Measurements from ENCODE around the gene EXOC2.

EXOC2 gene

DNA sequence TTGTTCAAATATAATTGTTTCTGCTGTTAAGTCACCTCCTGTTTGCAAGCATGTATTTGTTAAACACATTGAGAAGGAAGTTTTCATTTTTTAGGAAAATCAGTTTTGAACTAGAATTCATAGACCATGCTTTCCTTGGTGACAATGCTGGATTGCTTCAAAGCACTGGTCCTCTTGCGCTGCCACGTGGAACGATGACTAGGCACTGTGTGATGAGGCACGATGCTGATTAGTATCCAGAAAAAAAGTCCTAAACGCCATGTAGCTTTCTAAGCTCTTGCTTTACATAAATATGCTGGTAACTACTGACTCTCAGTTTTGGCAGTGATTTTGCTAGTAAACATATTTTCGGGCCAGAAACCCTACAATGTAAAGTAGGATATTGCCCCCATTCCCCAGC is 11.1 kb upstream of the EXOC2 start:
- no peaks in the 10 kb centered on the region for H4K20me1 ChIP-seq (ENCODE audit: control insufficient read depth, insufficient read depth, low read depth, low read length)
- H3K27me3 ChIP-seq (ENCODE audit: control insufficient read depth, low read length): peaks cover 25% of the 10 kb centered on the region
- H3K4me1 ChIP-seq (ENCODE audit: control insufficient read depth, low read length): peaks cover 6% of the 10 kb centered on the region
- H3K27ac ChIP-seq (ENCODE audit: low read depth, low read length): no peak overlapping the region
- H3K4me2 ChIP-seq (ENCODE audit: low read length): no peak overlapping the region
- no peaks in the 10 kb centered on the region for H3K36me3 ChIP-seq (ENCODE audit: control insufficient read depth, low read length)
- H3F3A ChIP-seq (ENCODE audit: control insufficient read depth, insufficient read depth): no peaks in the 10 kb centered on the region
- no peaks in the 10 kb centered on the region for H3K9me2 ChIP-seq (replicated peaks; ENCODE audit: control insufficient read depth, low read length)
- H3K79me2 ChIP-seq (ENCODE audit: control insufficient read depth, low read length): no peaks in the 10 kb centered on the region
- no peaks in the 10 kb centered on the region for H3K9me3 ChIP-seq (ENCODE audit: control insufficient read depth, insufficient read depth, low read length)
- no peak overlapping the region for H3K4me3 ChIP-seq (ENCODE audit: low read length)
- TF ChIP-seq EZH2phosphoT487 (IDR thresholded peaks at IDR 0.05; ENCODE audit: borderline replicate concordance, low read length): no peak
- TF ChIP-seq, protein P1, sequence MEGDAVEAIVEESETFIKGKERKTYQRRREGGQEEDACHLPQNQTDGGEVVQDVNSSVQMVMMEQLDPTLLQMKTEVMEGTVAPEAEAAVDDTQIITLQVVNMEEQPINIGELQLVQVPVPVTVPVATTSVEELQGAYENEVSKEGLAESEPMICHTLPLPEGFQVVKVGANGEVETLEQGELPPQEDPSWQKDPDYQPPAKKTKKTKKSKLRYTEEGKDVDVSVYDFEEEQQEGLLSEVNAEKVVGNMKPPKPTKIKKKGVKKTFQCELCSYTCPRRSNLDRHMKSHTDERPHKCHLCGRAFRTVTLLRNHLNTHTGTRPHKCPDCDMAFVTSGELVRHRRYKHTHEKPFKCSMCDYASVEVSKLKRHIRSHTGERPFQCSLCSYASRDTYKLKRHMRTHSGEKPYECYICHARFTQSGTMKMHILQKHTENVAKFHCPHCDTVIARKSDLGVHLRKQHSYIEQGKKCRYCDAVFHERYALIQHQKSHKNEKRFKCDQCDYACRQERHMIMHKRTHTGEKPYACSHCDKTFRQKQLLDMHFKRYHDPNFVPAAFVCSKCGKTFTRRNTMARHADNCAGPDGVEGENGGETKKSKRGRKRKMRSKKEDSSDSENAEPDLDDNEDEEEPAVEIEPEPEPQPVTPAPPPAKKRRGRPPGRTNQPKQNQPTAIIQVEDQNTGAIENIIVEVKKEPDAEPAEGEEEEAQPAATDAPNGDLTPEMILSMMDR (IDR thresholded peaks at IDR 0.05; ENCODE audit: low read depth, low read length, poor library complexity, severe bottlenecking): no peak

DNA sequence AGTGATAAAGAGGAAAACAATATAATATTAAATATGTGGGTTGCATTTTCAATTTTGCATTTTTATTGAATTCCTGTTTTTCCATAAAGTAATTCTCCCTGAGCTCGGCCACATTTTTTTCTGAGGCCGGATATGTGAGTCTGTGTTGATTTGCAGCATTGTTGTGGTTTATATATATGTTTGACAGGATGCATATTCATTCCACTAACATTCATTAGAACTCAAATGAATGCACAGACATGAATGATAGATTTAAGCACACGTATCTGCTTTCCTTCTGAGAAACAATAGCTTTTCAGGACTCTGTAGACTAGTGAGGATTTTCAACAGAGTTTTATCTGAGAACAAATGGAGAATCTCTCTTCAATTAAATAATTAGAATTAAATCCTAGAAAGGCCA is 10.6 kb upstream of the EXOC2 start:
- no peak for TF ChIP-seq EZH2phosphoT487 (IDR thresholded peaks at IDR 0.05; ENCODE audit: borderline replicate concordance, low read length)
- TF ChIP-seq, protein P1 (IDR thresholded peaks at IDR 0.05; ENCODE audit: low read depth, low read length, poor library complexity, severe bottlenecking): no peak
- peaks cover 25% of the 10 kb centered on the region for H3K27me3 ChIP-seq (ENCODE audit: control insufficient read depth, low read length)
- H3K36me3 ChIP-seq (ENCODE audit: control insufficient read depth, low read length): no peaks in the 10 kb centered on the region
- H3K79me2 ChIP-seq (ENCODE audit: control insufficient read depth, low read length): no peaks in the 10 kb centered on the region
- H3K9me3 ChIP-seq (ENCODE audit: control insufficient read depth, insufficient read depth, low read length): no peaks in the 10 kb centered on the region
- H3K4me1 ChIP-seq (ENCODE audit: control insufficient read depth, low read length): peaks cover 2% of the 10 kb centered on the region
- no peak overlapping the region for H3K4me3 ChIP-seq (ENCODE audit: low read length)
- no peaks in the 10 kb centered on the region for H3F3A ChIP-seq (ENCODE audit: control insufficient read depth, insufficient read depth)
- H4K20me1 ChIP-seq (ENCODE audit: control insufficient read depth, insufficient read depth, low read depth, low read length): no peaks in the 10 kb centered on the region
- no peak overlapping the region for H3K4me2 ChIP-seq (ENCODE audit: low read length)
- H3K27ac ChIP-seq (ENCODE audit: low read depth, low read length): no peak overlapping the region
- no peaks in the 10 kb centered on the region for H3K9me2 ChIP-seq (replicated peaks; ENCODE audit: control insufficient read depth, low read length)

DNA sequence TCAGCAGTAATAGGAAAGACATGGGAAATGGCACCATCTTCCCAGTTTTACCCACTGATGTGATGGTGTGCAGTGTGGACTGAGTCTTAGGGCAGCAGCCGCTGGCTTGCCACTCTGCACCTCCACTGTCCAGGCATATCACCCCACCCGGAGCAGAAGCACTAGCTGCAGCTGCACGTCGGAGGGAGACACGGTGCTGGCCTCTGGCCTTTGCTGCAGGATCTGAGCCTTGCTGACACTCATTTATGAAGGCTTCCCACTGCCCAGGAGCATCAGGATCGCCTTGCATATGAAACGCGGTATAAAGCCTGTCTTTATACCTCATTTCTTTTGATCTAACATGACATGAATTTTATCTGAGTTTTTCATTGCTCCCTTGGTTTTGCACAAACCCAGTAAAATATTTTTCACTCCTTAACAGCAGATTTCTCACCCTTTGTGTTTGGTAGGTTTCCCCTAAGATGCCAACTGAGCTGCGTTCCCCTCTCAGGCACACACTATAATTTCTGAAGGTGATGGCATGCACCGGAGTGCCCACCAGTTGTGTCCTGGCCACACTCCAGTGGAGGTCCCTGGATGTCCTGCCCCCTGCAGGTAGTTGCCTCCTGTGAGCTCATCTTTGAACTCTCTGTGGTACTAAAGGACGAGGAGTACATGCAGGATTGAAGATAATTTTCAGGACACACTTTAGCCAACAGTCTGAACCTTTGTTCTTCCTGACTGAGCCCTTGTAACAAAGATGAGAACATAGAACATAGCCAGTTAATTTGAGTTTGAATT is 9.0 kb upstream of the EXOC2 start:
- Histone ChIP-seq H4K20me1 (ENCODE audit: control insufficient read depth, insufficient read depth, low read depth, low read length) (no peaks in the 10 kb centered on the region), H3K4me2 (ENCODE audit: low read length) (no peak overlapping the region), H3K27me3 (ENCODE audit: control insufficient read depth, low read length) (peaks cover 25% of the 10 kb centered on the region), H3K27ac (ENCODE audit: low read depth, low read length) (no peak overlapping the region), H3K79me2 (ENCODE audit: control insufficient read depth, low read length) (no peaks in the 10 kb centered on the region), H3F3A (ENCODE audit: control insufficient read depth, insufficient read depth) (no peaks in the 10 kb centered on the region), H3K4me3 (ENCODE audit: low read length) (no peak overlapping the region), H3K4me1 (ENCODE audit: control insufficient read depth, low read length) (no peaks in the 10 kb centered on the region), H3K36me3 (ENCODE audit: control insufficient read depth, low read length) (no peaks in the 10 kb centered on the region), H3K9me3 (ENCODE audit: control insufficient read depth, insufficient read depth, low read length) (no peaks in the 10 kb centered on the region), H3K9me2 (replicated peaks; ENCODE audit: control insufficient read depth, low read length) (no peaks in the 10 kb centered on the region)
- TF ChIP-seq, protein P1 (IDR thresholded peaks at IDR 0.05; ENCODE audit: low read depth, low read length, poor library complexity, severe bottlenecking): peak; percentile 31
- TF ChIP-seq EZH2phosphoT487 (IDR thresholded peaks at IDR 0.05; ENCODE audit: borderline replicate concordance, low read length): no peak

All from DOHH2 (cell line).